PFSK-1 (cell line): ENCODE measurements around the gene OR4D1.

Experiments used
- POLR2AphosphoS5 ChIP-seq: IDR thresholded peaks from 2 replicates; pipeline ENCODE4 v1.6.1; 2012; ENCODE audit warnings: low read depth, mild to moderate bottlenecking, control low read depth, low read length, moderate library complexity
- REST ChIP-seq, 2 experiments: IDR thresholded peaks; 2 replicates each; pipeline versions ENCODE4 v1.6.1 to v1.8.0; 2011 to 2012; ENCODE audit warnings: low read depth in 2 of 2, low read length in 2 of 2, control low read depth in 1 of 2, inconsistent platforms in 1 of 2, mild to moderate bottlenecking in 1 of 2, moderate library complexity in 1 of 2; ENCODE audit not compliant: insufficient read depth in 1 of 2

DNA sequence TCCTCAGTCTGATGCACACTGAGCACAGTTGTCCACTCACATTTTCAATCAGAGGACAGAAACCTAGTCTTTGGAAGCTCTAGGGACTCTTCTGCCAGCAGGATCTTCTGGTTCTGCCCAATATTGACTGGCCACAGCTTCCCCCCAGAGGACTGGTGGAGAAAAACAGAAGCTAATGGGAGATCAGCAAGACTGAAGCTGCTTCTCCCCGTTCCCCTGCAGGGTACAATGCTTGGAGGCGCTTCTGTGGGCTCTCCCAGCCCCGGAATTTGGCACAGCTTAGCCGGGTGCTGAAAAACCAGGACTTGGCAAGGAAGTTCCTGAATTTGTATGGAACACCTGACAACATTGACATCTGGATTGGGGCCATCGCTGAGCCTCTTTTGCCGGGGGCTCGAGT, 54.7 kb downstream of the OR4D1 start:
- TF ChIP-seq REST (IDR thresholded peaks at IDR 0.05; ENCODE audit: insufficient read depth in 1 of 2, low read depth in 2 of 2, low read length in 2 of 2) (no peak), POLR2AphosphoS5 (no peak)
